ENCODE results near the gene SLC2A3. TPM values are rescaled to one million over a fixed set of nuclear protein-coding genes. Genes with fewer than 3 reads are reported as not detected.
"Not testable (repeated sequence)": the region's sequence is repeated elsewhere in the genome, so short reads cannot be mapped to it uniquely, and the experiment has no call there.

The SLC2A3 gene
- total RNA-seq, 4 donors from 2014 or later, result 8.2 to 64.1 (median 48.0) TPM

DNA sequence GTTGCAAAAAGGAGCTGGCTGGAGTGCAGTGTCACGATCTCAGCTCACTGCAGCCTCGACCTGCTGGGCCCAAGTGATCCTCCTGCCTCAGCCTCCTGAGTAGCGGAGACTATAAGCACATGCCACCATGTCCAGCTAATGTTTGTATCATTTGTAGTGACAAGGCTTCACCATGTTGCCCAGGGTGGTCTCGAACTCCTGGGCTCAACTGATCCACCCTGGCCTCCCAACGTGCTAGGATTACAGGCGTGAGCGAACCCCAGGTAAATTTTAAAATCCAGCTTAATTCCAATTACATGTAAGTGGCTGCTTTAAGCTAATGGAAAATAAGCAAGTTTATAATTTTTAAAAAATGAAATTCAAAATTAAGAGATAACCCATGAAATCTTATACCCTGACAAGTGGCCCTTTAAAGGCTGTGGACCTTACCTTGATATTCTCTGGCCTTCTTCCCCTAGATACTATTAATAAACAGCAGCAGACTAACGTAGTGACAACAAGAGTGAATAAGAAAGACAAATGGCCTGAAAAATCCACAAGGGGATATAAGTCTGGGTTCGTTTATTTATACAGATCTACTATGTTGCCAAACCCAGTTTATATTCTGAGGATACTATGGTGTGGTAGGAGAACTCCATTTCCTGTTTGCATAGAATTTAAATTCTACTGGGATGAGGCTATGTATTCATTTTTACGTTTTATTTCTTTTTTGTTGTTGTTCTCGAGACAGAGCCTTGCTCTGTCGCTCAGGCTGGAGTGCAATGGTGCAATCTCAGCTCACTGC lies 25.6 kb upstream of the SLC2A3 start:
- no peaks in the 10 kb centered on the region for H3K9me3 ChIP-seq
- no peaks in the 10 kb centered on the region for H3K4me1 ChIP-seq
- intact Hi-C loops (cut with DNase I; ENCODE audit: low total_unique reads), result no loop called here
- no peaks in the 10 kb centered on the region for H3K36me3 ChIP-seq
- TF ChIP-seq POLR2A (IDR thresholded peaks at IDR 0.05), result no peak
- TF ChIP-seq, protein P1, sequence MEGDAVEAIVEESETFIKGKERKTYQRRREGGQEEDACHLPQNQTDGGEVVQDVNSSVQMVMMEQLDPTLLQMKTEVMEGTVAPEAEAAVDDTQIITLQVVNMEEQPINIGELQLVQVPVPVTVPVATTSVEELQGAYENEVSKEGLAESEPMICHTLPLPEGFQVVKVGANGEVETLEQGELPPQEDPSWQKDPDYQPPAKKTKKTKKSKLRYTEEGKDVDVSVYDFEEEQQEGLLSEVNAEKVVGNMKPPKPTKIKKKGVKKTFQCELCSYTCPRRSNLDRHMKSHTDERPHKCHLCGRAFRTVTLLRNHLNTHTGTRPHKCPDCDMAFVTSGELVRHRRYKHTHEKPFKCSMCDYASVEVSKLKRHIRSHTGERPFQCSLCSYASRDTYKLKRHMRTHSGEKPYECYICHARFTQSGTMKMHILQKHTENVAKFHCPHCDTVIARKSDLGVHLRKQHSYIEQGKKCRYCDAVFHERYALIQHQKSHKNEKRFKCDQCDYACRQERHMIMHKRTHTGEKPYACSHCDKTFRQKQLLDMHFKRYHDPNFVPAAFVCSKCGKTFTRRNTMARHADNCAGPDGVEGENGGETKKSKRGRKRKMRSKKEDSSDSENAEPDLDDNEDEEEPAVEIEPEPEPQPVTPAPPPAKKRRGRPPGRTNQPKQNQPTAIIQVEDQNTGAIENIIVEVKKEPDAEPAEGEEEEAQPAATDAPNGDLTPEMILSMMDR (IDR thresholded peaks at IDR 0.05), result no peak
- H3K4me3 ChIP-seq, result no peak overlapping the region
- peak overlapping the region; percentile 73 to 80 for H3K27ac ChIP-seq
- DNase-seq, result no peak
- H3K27me3 ChIP-seq, result no peaks in the 10 kb centered on the region

DNA sequence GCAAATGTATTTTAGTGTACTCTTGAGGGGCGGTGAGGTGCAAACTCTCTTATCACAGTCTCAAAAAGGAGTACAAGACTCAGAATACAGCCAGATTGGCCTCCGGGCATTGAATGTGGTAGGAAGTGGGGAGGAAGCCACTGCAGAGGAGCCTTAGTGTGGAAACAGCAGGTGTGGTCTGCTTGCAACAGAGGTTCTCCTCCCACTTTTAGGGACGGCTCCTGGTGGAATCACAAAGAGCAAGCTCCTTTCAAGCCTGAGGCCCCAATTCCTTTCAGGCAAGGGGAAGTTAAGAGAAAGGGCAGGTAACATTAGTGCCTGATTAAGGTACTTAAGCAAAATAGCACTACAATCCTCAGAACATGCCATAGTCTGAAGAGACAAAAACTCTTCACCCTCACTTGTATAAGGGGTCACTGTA lies 23.7 kb upstream of the SLC2A3 start:
- Histone ChIP-seq H3K9me3 (no peaks in the 10 kb centered on the region), H3K27ac (peak overlapping the region in 1 of 2 donors; percentile 73)
- no peak for DNase-seq

DNA sequence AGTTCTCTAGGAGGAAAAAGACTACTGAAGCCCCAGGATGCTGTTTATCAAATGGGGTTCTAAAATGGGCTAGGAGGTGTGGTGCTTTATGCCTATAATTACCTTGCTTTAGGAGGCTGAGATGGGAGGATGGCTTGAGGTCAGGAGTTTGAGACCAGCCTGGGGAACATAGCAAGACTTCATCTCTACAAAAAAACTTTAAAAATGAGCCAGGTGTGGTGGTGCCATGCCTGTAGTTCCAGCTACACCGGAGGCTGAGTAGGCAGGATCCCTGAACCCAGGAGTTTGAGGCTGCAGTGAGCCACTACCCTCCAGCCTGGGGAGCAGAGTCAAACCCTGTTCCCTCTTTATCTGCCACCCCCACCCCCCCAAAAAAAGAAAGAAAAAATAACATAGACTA lies 23.3 kb upstream of the SLC2A3 start:
- intact Hi-C loops (cut with DNase I; ENCODE audit: low total_unique reads), result no loop called here
- H3K4me1 ChIP-seq, result no peaks in the 10 kb centered on the region
- no peaks in the 10 kb centered on the region for H3K27me3 ChIP-seq
- H3K36me3 ChIP-seq, result no peaks in the 10 kb centered on the region
- no peak overlapping the region for H3K27ac ChIP-seq
- TF ChIP-seq POLR2A (IDR thresholded peaks at IDR 0.05), result no peak
- TF ChIP-seq, protein P1 (IDR thresholded peaks at IDR 0.05), result no peak
- H3K4me3 ChIP-seq, result no peak overlapping the region
- H3K9me3 ChIP-seq, result no peaks in the 10 kb centered on the region
- no peak for DNase-seq

More for the DNA sequence above, 23.7 kb upstream of the SLC2A3 start:
- Histone ChIP-seq H3K27me3 (no peaks in the 10 kb centered on the region), H3K36me3 (no peaks in the 10 kb centered on the region), H3K4me1 (no peaks in the 10 kb centered on the region), H3K4me3 (no peak overlapping the region)
- TF ChIP-seq, protein P1 (IDR thresholded peaks at IDR 0.05), result no peak
- TF ChIP-seq POLR2A (IDR thresholded peaks at IDR 0.05), result no peak
- intact Hi-C loops (cut with DNase I; ENCODE audit: low total_unique reads), result no loop called here

DNA sequence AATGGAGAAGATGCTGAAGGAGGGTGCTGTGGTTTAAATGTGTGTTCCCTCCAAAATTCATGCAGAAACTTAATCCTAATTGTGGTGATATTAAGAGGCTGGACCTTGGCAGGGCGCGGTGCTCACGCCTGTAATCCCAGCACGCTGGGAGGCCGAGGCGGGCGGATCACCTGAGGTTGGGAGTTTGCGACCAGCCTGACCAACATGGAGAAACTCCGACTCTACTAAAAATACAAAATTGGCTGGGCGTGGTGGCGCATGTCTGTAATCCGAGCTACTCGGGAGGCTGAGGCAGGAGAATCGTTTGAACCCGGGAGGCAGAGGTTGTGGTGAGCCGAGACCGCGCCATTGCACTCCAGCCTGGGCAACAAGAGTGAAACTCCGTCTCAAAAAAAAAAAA lies 18.9 kb upstream of the SLC2A3 start:
- H3K27me3 ChIP-seq; H3K4me3 ChIP-seq; DNase-seq; H3K27ac ChIP-seq; H3K4me1 ChIP-seq; H3K36me3 ChIP-seq; intact Hi-C loops (cut with DNase I; ENCODE audit: low total_unique reads); H3K9me3 ChIP-seq: not testable (repeated sequence)

DNA sequence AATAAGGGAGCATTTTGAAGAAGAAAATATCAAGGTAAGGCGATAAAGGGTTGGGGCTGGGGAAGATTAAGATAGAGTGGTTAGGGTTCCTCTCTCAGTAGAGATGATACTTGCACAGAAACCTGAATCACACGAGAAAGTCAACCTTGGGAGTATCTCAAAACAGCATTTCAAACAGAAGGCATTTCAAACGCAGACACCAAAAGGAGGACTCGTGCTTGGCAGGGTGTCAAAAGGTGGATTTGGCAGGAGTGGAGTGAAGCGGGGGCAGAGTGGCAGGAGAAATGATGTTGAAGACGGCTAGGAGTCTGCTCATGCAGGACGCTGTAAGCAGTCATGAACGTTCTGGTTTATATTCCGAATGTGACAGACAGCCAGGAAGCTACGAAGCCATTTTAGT lies 18.4 kb upstream of the SLC2A3 start:
- DNase-seq; intact Hi-C loops (cut with DNase I; ENCODE audit: low total_unique reads); H3K27me3 ChIP-seq; H3K4me1 ChIP-seq; H3K27ac ChIP-seq; H3K4me3 ChIP-seq; H3K36me3 ChIP-seq; H3K9me3 ChIP-seq: not testable (repeated sequence)

DNA sequence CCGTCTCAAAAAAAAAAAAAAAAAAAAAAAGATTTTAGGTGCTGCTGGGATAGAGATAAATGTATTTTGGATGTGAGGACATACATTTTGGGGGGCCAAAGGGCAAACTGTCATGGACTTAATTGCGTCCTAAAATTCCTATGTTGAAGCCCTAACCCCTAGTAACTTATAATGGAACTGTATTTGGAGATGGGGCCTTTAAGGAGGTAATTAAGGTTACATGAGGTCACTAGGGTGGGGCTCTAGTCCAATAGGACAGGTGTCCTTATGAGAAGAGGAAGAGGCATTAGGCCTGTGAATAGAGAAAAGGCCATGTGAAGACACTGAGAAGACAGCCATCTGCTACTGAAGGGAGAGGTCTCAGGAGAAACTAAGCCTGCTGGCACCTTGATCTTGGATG lies 17.9 kb upstream of the SLC2A3 start:
- intact Hi-C loops (cut with DNase I; ENCODE audit: low total_unique reads); DNase-seq: not testable (repeated sequence)

DNA sequence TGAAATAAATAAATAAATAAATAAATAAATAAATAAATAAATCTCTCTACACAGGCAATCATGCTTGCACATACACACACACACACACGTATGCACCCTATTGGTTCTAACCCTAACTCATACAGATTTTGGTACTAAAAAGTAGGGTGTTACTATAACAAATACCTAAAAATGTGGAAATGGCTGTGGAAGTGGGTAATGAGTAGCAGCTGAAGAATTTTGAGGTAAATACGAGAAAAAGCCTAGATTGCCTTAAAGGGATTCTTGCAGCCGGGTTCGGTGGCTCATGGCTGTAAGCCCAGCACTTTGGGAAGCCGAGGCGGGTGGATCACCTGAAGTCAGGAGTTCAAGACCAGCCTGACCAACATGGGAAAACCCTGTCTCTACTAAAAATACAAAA lies 15.7 kb upstream of the SLC2A3 start:
- Histone ChIP-seq H3K27me3 (no peaks in the 10 kb centered on the region), H3K36me3 (no peaks in the 10 kb centered on the region), H3K4me1 (no peaks in the 10 kb centered on the region), H3K9me3 (no peaks in the 10 kb centered on the region), H3K4me3 (no peak overlapping the region), H3K27ac (no peak overlapping the region)
- TF ChIP-seq, protein P1 (IDR thresholded peaks at IDR 0.05), result no peak
- TF ChIP-seq POLR2A (IDR thresholded peaks at IDR 0.05), result no peak
- no peak for DNase-seq
- intact Hi-C loops (cut with DNase I; ENCODE audit: low total_unique reads), result no loop called here

More for the DNA sequence above, 17.9 kb upstream of the SLC2A3 start:
- H3K4me3 ChIP-seq, H3K27ac ChIP-seq, H3K4me1 ChIP-seq, H3K36me3 ChIP-seq, H3K27me3 ChIP-seq, H3K9me3 ChIP-seq: not testable (repeated sequence)

DNA sequence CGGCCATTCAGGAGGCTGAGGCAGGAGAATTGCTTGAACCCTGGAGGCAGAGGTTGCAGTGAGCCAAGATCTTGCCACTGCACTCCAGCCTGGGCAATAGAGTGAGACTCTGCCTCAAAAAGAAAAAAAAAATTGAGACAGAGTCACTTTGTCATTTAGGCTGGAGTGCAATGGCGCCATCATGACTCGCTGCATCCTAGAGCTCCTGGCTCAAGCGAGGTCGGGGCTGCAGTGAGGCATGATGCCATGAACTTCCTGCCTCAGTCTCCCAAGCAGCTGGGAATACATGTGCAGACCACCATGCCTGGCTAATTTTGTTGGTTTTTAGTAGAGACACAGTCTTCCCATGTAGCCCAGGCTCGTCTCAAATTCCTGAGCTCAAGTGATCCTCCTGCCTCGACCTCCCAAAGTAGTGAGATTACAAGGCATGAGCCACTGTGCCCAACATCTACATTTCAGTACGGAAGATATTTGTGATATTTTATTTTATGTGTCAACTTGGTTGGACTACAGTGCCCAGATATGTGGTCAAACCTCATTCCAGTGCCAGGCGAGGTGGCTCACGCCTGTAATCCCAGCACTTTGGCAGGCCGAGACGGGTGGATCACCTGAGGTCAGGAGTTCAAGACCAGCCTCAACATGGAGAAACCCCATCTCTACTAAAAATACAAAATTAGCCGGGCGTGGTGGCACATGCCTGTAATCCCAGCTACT lies 14.4 kb upstream of the SLC2A3 start:
- H3K4me1 ChIP-seq; H3K9me3 ChIP-seq; DNase-seq; H3K4me3 ChIP-seq; H3K36me3 ChIP-seq; intact Hi-C loops (cut with DNase I; ENCODE audit: low total_unique reads); H3K27ac ChIP-seq; H3K27me3 ChIP-seq: not testable (repeated sequence)
